Prostate gland (tissue), 2 donors: ENCODE results near the gene PCTP. TPM values are rescaled to one million over a fixed set of nuclear protein-coding genes. Genes with fewer than 3 reads are reported as not detected.

Source experiments
- DNase-seq: peaks from one replicate; pipeline ENCODE4 v3.0.0-alpha.2; 2019; ENCODE audit warnings: low spot score
- H3K27ac ChIP-seq, 2 donors: fragments of 200-600 bp; sonication (generic); 2 replicates each; pipeline ENCODE4 v1.5.1; 2017 to 2019
- H3K27me3 ChIP-seq: fragments of 200-600 bp; sonication (generic); replicated peaks from 2 replicates; pipeline ENCODE4 v1.5.1; 2019; ENCODE audit not compliant: insufficient read depth
- H3K36me3 ChIP-seq, 2 donors: fragments of 200-600 bp; sonication (generic); 1 replicate in 1 of 2; 2 replicates in 1 of 2; pipeline versions ENCODE4 v1.5.1 to v1.8.1; 2017 to 2019
- H3K4me1 ChIP-seq: fragments of 200-600 bp; sonication (generic); replicated peaks from 2 replicates; pipeline ENCODE4 v1.5.1; 2019
- H3K4me3 ChIP-seq, 2 donors: fragments of 200-600 bp; sonication (generic); 2 replicates each; pipeline ENCODE4 v1.5.1; 2017 to 2019
- H3K9me3 ChIP-seq: fragments of 200-600 bp; sonication (generic); 2 replicates; pipeline ENCODE4 v1.5.1; 2017
- POLR2A ChIP-seq: fragments of 450-650 bp; IDR thresholded peaks from one replicate; pipeline ENCODE4 v1.6.1; 2016; ENCODE audit warnings: antibody characterized with exemption, mild to moderate bottlenecking
- POLR2AphosphoS5 ChIP-seq: sonication (generic); formaldehyde crosslinking; IDR thresholded peaks from one replicate; pipeline ENCODE4 v1.6.1; 2017; ENCODE audit warnings: antibody characterized with exemption
- WGBS: methylation state at CpG from one replicate; pipeline ENCODE4 v1.1.5; 2018; 5-methylcytosine and 5-hydroxymethylcytosine counted together
- intact Hi-C: fragments of 100-400 bp; cut with DNase I; formaldehyde crosslinking; loops from one replicate; pipeline ENCODE4 v1.14.2; 2022
- total RNA-seq, 2 donors: library from RNA; depleted of rRNA; stranded (reverse); fragments of >200 nt; gene quantifications; one replicate each; pipeline ENCODE4 v1.1.0, GENCODE V29; 2016
- TF ChIP-seq, protein P1 (sequence below), 4 experiments: fragments of 200-600 bp in 2 of 4; fragments of 450-650 bp in 2 of 4; sonication (generic) in 2 of 4; IDR thresholded peaks; 1 replicate in 3 of 4; 2 replicates in 1 of 4; pipeline ENCODE4 v1.5.1; 2016 to 2019; ENCODE audit warnings: antibody characterized with exemption in 4 of 4, mild to moderate bottlenecking in 2 of 4, moderate library complexity in 2 of 4

Gene PCTP
- total RNA-seq, 2 donors from 2014 or later, result 14.7 to 21.9 TPM

DNA sequence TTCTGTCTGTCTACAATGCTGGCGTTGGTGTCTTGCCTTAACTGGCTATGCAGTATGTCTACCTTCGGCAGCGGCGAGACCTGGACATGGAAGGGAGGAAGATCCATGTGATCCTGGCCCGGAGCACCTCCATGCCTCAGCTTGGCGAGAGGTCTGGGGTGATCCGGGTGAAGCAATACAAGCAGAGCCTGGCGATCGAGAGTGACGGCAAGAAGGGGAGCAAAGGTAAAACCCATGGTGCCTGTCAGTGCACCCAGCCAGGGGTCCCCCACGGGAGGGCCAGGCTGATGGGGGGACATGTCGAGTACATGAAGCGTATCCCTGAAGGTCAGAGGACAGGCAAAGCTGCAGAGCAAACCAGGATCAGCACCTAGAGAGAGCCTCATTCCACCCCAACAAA, 22.8 kb downstream of the PCTP start:
- TF ChIP-seq POLR2AphosphoS5 (no peak), POLR2A (no peak)
- TF ChIP-seq, protein P1, sequence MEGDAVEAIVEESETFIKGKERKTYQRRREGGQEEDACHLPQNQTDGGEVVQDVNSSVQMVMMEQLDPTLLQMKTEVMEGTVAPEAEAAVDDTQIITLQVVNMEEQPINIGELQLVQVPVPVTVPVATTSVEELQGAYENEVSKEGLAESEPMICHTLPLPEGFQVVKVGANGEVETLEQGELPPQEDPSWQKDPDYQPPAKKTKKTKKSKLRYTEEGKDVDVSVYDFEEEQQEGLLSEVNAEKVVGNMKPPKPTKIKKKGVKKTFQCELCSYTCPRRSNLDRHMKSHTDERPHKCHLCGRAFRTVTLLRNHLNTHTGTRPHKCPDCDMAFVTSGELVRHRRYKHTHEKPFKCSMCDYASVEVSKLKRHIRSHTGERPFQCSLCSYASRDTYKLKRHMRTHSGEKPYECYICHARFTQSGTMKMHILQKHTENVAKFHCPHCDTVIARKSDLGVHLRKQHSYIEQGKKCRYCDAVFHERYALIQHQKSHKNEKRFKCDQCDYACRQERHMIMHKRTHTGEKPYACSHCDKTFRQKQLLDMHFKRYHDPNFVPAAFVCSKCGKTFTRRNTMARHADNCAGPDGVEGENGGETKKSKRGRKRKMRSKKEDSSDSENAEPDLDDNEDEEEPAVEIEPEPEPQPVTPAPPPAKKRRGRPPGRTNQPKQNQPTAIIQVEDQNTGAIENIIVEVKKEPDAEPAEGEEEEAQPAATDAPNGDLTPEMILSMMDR (IDR thresholded peaks at IDR 0.05), result no peak
- Histone ChIP-seq H3K9me3 (no peaks in the 10 kb centered on the region), H3K27ac (no peak overlapping the region), H3K4me3 (no peak overlapping the region), H3K4me1 (no peaks in the 10 kb centered on the region), H3K36me3 (no peaks in the 10 kb centered on the region), H3K27me3 (no peaks in the 10 kb centered on the region)
- intact Hi-C loops, result no loop called here
- DNase-seq, result no peak
- WGBS, result 89% methylated on average over 13 of the region's 13 CpGs

DNA sequence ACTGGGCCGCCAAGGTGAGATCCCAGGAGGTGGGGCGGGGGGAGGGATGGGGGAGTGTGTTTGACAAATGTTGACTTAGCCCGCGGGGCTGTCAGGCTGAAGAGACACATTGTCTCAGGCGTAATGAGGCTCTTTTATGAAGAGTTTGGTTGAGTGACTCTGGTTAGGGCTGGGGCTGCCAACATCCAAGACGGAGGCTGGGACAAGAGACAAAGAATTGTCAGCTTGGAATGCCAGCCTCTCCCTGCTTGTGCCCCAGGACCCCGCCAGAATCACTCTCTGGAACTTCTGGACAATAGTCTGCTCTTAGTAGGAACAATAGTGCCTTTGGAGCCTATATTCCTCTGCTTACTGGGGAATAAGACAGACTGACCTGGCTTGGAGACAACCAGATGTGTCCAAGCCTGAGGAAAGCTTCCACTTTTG, 24.0 kb downstream of the PCTP start:
- H3K27ac ChIP-seq, result no peak overlapping the region
- H3K36me3 ChIP-seq, result no peaks in the 10 kb centered on the region
- no peaks in the 10 kb centered on the region for H3K9me3 ChIP-seq
- no peak overlapping the region for H3K4me3 ChIP-seq
- intact Hi-C loops, result no loop called here
- no peaks in the 10 kb centered on the region for H3K27me3 ChIP-seq
- DNase-seq, result no peak
- TF ChIP-seq POLR2A (no peak), POLR2AphosphoS5 (no peak)
- TF ChIP-seq, protein P1 (IDR thresholded peaks at IDR 0.05), result no peak
- WGBS, result 46% methylated on average over 7 of the region's 7 CpGs
- no peaks in the 10 kb centered on the region for H3K4me1 ChIP-seq

DNA sequence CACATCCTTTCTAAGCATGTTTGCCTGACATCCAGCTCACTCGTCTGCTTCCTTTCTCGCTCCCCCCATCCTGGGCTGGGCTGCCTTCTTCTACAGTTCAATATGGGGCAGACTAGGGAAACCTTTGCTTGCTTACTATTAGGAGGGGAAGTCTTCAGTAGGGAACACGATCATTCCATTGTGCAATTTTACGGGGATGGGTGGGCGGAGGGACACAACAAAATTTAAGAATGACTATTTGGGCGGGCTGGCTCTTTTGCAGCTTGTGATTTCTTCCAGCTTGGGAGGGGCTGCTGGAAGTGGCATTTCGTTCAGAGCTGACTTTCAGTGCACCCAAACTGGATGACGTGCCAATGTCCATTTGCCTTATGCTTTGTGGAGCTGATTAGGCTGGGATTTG, 25.4 kb downstream of the PCTP start:
- no peak overlapping the region for H3K4me3 ChIP-seq
- no peak for TF ChIP-seq POLR2A
- TF ChIP-seq, protein P1 (IDR thresholded peaks at IDR 0.05), result no peak
- TF ChIP-seq POLR2AphosphoS5, result no peak
- 88% methylated on average over 8 of the region's 8 CpGs for WGBS
- H3K9me3 ChIP-seq, result no peaks in the 10 kb centered on the region
- no peak for DNase-seq
- intact Hi-C loops, result no loop called here
- no peaks in the 10 kb centered on the region for H3K36me3 ChIP-seq
- H3K4me1 ChIP-seq, result no peaks in the 10 kb centered on the region
- no peaks in the 10 kb centered on the region for H3K27me3 ChIP-seq
- H3K27ac ChIP-seq, result no peak overlapping the region

DNA sequence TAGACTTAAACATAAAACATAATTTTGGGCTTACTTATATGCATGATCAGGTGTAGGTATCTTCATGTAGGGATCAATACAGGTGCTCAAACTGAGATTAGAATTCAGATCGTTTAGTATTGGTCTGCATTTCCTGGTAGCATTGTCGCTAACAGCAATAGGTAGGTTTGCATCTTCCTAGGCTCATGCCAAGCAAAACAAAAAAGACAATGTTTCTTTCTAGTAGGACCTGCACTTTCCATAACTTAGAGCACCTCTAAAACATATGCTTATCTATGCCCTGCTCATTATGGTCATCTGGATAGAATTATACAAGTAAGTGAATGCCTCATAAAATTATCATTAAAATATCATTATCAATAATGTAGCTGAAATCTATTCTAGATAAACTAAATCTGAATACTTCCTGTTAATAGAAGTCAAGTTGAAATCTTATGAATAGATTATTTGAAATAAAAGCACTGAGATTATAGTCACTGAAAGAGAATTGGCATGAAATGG, 26.7 kb downstream of the PCTP start:
- Histone ChIP-seq H3K4me1 (no peaks in the 10 kb centered on the region), H3K27ac (no peak overlapping the region), H3K36me3 (no peaks in the 10 kb centered on the region), H3K9me3 (no peaks in the 10 kb centered on the region), H3K27me3 (no peaks in the 10 kb centered on the region), H3K4me3 (no peak overlapping the region)
- intact Hi-C loops, result no loop called here
- WGBS, result 77% methylated on average over 2 of the region's 2 CpGs
- TF ChIP-seq, protein P1 (IDR thresholded peaks at IDR 0.05), result no peak
- no peak for DNase-seq

DNA sequence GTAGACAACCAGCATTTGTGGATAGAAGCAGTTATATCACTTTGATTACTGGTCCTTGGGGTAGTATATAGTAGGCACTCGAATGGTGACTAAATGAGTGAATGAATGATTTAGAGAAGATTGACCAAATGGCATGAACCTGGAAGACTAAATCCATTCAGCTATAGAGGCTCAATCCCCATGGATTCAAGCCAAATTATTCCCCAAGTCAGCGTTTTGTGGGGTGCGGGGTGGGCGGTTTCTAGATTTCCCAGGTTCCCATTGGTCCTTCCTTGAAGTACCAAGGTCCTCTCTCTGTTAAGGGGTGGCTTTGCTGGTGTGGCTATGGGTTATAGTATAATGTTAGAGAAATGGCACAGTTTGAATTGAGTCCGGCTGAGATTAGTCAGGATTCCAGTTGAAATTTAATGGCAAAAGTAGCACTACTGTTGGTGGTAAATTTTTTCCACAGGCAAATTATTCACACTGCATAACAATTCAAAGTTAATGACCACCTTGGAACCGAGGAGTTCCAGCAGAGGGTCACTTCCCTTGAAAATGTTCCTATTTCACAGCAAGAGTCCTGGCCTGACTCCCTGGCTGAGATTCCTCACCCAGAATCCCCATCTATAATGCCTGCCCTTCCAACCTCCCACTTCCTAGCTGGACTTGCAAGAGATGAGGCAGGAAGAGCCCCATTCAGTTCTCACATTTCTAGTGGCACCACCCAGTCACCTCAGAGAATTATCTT, 27.7 kb downstream of the PCTP start:
- Histone ChIP-seq H3K36me3 (no peaks in the 10 kb centered on the region), H3K4me3 (no peak overlapping the region), H3K27ac (no peak overlapping the region), H3K4me1 (no peaks in the 10 kb centered on the region), H3K9me3 (no peaks in the 10 kb centered on the region), H3K27me3 (no peaks in the 10 kb centered on the region)
- WGBS, result 90% methylated on average over 6 of the region's 6 CpGs
- intact Hi-C loops, result no loop called here
- TF ChIP-seq POLR2AphosphoS5 (no peak), POLR2A (no peak)
- TF ChIP-seq, protein P1 (IDR thresholded peaks at IDR 0.05), result no peak
- no peak for DNase-seq
